Ramos (cell line): ENCODE measurements around the gene LPCAT1.

ENCODE experiments used
- in situ Hi-C: fragments of 300-500 bp; cut with MboI; formaldehyde crosslinking; loops from one replicate; pipeline ENCODE4 v1.14.3; 2022; ENCODE audit warnings: low sequenced_read_pairs; ENCODE audit not compliant: unreplicated experiment

The LPCAT1 gene

DNA sequence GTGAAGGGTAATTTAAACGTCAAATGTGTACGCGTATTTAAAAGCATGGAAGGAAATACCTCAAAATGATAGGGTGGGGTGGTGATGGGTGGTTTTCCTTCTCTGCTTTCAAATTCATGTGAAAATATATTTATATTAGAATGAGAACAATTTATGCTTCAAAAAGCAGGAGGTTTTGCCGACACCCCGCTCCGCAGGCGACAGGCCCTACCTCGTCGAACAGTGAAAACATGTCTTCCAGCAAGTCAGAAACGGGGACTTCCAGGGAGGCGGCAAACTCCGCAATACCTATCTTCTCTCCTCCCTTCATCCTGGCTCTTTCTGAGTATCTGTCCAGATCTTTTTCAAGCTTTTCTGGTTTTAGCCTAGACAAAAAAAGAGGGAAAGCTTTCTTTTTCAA is 50.0 kb downstream of the LPCAT1 start:
- in situ Hi-C loops: no loop called here

GRCh38 chr5:1472964-1473628 is 50.7 kb downstream of the LPCAT1 start:
- in situ Hi-C loops: no loop called here

GRCh38 chr5:1471997-1472963 is 51.5 kb downstream of the LPCAT1 start:
- in situ Hi-C loops: no loop called here

GRCh38 chr5:1471240-1471853 is 52.4 kb downstream of the LPCAT1 start:
- in situ Hi-C loops: no loop called here

- in situ Hi-C loops: no loop called here
Measured at GRCh38 chr5:1470762-1471211, 53.0 kb downstream of the LPCAT1 start.

DNA sequence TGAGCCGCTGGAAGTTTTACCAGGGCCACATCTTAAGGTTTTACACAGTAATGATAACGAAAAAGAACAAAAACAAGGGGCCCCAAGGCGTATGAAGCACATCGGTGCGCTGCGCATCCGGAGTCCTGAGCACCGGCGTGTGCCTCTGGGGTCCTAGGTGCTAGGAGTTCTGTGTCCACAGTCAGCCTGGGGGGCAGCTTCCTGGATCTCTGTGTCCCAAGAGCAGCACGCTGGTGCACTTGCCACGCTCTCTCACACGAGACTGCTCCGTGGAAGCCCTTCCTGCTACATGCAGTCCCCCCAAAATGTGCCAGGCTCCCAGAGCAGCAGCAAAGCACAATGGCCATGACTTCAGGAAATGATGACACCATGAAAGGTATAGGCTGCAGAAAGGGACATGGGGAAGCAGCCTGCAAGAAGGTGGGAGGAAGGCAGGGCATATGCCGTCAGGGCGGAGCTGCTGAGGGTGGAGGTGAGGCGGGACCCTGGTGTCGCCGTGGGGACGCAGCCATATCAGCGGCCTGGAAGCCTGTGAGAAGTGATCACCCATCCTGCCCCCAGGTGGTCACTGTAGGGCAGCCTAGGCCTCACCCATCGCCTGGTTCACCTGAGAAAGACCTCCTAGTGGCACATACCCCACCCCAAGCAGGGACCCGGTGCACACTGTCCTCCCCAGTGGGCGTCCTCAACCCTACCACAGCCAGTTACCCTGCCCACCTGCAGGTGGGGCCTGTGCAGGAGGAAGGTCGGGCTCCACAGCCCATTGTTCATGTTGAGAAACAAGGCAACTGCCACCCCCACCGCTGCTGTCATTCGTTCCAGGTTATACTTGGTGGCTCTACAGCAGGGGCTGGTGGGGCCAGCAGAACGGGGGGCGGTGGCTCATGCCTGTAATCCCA is 54.9 kb downstream of the LPCAT1 start:
- in situ Hi-C loops: no loop called here

DNA sequence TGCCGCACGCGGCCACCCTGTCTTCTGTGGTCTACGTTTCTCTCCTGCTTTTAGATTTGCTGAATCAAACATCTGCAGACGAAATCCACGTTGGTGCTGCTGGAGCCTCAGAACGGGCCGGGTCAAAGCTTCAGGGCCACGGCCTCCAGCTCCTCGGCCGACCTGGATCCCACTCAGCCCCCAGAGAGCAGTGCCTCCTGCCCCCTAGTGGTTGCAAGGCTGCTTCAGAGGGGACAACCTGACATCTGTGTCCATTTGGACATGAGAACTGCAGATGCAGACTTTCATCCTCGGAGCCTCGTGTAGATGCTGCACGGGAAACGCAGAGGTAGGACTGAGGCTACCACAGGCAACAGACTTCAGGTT is 55.5 kb downstream of the LPCAT1 start:
- in situ Hi-C loops: no loop called here

DNA sequence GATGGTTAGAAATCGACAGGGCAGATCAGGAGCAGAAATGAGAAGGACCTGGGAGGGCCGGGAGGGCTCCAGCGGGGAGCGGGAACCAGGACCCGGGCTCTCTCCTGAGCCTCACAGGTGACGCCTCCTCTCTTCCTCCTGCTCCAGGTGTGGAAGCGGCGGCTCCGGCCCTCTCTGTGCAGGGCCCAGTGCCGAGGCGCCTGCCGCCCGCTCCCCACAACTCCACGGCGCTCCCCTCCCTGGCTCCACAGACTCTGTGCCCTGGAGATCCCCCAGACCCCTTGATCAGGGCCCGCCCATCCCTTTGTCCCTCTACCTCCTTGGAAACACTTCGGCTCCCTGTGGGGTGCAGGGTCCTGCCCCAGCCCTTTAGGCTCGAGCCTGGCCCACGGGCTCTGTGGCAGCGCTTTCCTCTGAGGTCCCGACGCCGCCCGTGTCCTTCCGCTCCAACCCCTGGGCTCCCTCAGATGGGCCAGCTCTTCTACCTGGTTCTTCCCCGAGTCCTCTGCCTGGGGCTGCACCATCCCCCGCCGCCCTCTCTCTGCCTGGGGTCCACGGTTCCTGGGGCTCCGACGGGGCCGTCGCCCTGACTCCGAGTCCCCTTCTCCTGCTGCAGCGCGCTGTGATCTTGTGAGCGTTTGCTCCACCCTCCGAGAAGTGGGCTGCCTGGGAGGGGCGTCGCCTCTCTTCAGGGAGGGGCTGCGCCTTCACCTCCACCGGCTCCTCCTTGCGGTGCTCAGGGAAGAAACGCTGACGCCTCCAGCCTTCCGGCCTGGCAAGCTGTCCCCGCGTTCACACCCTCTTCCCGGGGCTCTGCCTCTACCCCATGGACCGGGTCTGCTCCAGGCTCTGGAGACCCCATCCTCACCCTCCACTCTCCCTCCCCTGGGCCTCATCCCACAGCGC is 56.2 kb downstream of the LPCAT1 start:
- in situ Hi-C loops: no loop called here

DNA sequence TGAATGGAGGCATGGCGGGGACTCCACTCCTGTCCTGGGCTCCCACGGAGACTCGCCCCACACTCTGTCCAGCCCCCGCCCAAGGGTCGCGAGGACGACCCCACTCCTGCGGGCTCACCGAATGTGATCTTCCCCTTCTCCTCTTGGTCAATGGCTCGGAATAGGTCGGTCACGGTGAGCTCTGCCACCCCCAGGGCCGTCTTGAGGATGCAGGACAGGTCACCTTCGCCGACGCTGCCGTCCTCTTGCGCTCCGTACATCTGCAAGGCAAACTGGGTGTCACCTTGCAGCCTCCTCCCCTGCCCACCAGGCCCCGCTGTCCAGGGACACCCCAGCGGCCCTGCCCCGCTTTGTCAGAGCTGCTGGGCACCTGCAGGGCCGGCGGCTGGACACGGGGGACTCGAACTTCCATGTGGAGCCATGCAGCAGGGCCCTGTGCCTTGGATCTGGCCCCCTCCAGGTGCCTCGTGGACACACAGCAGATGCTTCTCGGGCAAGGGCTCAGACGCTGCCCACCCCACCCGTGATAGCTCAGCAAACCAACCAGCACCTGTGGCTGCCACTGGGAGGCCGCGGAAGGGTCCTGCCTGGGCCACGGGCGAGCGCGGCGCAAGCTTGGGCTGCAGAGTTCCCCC is 57.0 kb downstream of the LPCAT1 start:
- in situ Hi-C loops: no loop called here

DNA sequence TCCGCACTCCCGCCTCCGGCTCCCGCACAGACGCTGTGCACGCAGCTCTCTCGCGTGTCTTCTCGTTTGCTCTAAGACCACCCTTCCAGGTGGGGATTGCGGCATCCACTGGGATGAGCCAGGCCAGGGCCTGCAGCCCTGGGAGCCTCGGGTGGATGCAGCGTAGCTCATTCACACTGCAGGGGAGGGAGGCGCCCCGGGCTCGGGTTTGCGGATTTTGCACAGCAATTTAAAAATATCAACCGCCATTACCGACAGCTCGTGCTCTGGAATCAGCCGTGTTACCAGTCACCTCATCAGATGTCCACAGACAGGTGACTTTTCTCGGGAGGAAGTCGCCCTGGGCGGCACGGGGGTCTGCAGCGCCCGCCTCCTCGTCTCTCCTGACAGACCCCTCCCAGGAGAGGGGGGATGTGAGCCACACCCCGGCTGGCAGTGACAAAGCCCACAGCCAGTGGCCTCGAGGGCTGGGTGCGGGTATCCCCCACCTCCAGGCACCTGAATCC is 57.7 kb downstream of the LPCAT1 start:
- in situ Hi-C loops: no loop called here

GRCh38 chr5:1465117-1465516 is 58.6 kb downstream of the LPCAT1 start:
- in situ Hi-C loops: no loop called here

DNA sequence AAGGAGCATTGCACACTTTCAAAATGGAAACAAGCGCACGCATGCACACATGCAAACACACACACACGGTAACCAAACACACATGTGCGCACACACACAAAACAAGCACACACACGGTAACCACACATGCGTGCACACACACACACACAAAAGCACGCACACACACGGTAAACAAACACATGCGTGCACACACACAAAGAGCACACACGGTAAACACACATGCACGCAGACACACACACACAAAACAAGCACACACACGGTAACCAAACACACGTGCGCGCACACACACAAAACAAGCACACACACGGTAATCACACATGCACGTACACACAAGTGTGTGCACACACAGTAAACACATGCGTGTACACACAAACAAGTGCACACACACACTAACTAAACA is 59.2 kb downstream of the LPCAT1 start:
- in situ Hi-C loops: no loop called here

- in situ Hi-C loops: no loop called here
Measured at GRCh38 chr5:1464096-1464446, 59.7 kb downstream of the LPCAT1 start.

- in situ Hi-C loops: no loop called here
Measured at GRCh38 chr5:1463326-1464095, 60.2 kb downstream of the LPCAT1 start.

DNA sequence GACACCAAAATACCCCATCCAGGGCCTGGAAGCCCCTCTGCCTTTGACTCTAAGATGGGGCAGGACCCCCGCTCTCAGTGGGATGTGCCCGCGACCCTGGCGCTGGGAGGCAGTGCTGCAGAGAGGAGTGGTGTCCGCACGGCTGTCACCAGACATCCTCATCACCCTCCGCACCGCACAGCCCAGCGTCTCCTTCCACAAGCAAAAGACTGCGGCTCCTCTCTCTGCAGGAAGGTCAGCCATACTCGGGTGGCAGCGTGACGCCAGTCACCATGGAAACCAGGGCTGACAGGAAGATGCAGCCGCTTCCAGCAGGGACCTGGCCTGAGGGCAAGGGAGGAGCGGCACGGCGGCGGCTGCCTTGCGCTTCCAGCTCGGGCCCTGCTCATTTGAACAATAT is 61.4 kb downstream of the LPCAT1 start:
- in situ Hi-C loops: no loop called here

DNA sequence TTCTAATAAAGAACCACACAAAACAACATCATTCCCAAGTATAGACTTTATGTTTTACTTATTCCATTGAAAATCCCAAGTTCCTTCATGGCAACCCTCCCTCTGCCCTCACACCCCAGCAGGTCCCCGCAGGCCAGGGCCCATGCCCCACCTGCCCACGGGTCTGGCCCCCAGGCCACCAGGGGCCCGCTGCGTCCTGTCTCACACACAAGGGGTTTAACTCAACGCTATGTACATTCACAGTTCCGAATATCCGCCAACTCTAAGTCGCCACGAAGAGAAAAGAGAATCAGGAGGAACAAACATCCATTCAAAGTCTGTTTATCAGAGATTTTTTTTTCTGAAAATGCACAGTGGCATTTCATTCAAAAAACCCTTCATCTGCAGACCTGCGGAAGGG is 62.4 kb downstream of the LPCAT1 start:
- in situ Hi-C loops: no loop called here

GRCh38 chr5:1460054-1460682 is 63.6 kb downstream of the LPCAT1 start:
- in situ Hi-C loops: no loop called here
